ENCODE data around the gene RPL29.

The RPL29 gene

GRCh38 chr3:52026041-52026440, 30.3 kb upstream of the RPL29 start:
- no peak for DNase-seq (ENCODE audit: low read depth in 2 of 2)

DNA sequence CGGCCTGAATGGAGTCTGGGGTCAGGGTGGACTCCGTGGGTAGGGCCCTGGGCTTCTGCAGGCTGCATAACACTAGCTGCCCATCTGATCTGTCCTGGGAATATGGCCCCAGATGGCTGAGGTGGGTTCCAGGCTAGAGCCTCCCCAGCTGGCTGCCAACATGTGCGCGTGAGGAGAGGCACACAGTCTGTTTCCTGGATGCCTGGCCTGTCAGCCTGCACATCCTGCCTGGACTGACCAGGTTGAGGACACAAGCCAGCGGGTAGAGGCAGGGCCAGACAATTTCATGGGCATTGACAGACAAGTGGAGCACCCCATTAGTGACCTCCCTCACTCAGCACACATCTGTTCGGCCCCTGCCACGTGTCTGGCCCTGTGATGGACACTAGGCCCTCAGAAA, 29.8 kb upstream of the RPL29 start:
- no peak for DNase-seq (ENCODE audit: low read depth in 2 of 2)

DNA sequence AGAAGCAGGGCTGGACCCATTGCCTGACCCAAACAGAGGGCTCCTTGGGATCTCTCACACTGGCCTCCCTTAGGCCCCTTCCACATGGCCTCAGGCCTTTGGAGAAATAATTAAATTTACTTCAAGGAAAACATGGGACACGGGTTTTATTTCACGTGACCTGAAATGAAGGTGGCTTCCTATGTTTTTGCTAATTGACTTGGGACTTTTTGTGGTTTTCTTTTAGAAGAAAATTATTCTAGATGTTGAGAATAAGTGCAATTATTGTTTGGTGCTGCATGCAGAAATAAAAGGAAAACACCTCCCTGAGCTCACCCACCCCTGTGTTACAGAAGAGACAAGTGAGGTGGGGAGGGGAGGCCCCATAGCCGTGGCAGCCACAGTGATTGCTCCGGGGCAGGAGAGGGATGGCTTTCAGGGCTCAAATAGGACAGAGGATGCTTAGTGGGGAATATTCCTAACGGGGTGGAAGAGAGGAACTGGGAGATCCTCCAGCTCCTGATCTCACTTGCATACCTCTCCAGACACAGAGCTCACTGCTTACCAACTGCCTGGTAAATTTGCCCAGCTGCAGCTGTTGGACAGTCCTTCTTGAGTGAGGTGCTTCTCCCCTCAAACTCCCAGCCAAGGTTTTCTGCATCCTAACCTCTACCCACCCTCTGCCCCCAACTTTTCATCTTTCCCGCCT, 29.2 kb upstream of the RPL29 start:
- DNase-seq (ENCODE audit: low read depth in 2 of 2): no peak

- no peak for DNase-seq (ENCODE audit: low read depth in 2 of 2)
Measured at GRCh38 chr3:52023860-52024764, 28.4 kb upstream of the RPL29 start.

GRCh38 chr3:52023101-52023770, 27.5 kb upstream of the RPL29 start:
- DNase-seq (ENCODE audit: low read depth in 2 of 2): no peak

GRCh38 chr3:52022323-52023100, 26.8 kb upstream of the RPL29 start:
- no peak for DNase-seq (ENCODE audit: low read depth in 2 of 2)

GRCh38 chr3:52021489-52022268, 26.0 kb upstream of the RPL29 start:
- DNase-seq (ENCODE audit: low read depth in 2 of 2): no peak

DNA sequence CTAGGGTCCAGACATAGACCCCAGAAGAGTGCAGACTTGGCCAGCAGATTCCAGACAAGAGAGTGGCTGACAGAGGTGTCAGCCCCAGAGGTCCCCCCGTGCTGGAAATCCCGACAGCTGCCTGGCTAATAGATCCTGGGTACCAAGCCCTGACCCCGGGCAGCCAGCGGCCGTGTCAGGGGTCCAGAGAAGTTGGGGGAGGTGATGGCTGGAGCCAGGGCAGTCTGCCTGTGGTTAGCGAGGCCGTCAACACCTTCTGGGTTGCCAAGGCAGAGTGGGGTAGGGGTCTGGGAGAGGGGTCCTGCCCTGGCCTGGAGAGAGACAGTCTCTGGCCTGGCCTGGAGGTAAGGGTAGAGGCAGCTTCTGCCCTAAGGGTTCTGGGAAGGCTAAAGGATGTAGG, 25.1 kb upstream of the RPL29 start:
- DNase-seq (ENCODE audit: low read depth in 2 of 2): no peak

- no peak for DNase-seq (ENCODE audit: low read depth in 2 of 2)
Measured at GRCh38 chr3:52019352-52020080, 23.8 kb upstream of the RPL29 start.

GRCh38 chr3:52018319-52019000, 22.8 kb upstream of the RPL29 start:
- DNase-seq (ENCODE audit: low read depth in 2 of 2): no peak

DNA sequence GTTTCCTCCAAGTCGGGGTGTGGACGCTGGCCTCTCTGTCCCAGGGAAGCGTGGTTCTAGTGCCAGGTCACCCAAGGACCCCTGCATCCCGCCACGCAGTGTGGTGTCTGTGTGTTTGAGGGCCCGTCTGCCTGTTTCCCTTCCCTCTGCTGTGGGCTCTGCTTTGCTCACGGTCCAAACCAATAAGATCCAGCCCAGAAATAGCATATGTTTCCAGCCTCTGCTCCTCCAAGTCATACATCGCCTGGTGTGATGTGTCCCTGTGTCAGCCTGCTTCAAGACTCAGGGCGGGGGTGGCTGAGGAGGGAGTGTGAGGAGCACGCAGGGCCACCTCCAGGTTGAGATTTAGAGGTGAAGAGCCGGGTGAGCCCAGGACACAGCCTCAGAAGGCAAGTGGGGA, 21.9 kb upstream of the RPL29 start:
- DNase-seq (ENCODE audit: low read depth in 2 of 2): no peak

GRCh38 chr3:52015438-52016228, 19.9 kb upstream of the RPL29 start:
- DNase-seq (ENCODE audit: low read depth in 2 of 2): no peak

- no peak for DNase-seq (ENCODE audit: low read depth in 2 of 2)
Measured at GRCh38 chr3:52014613-52015012, 18.9 kb upstream of the RPL29 start.

- DNase-seq (ENCODE audit: low read depth in 2 of 2): no peak
Measured at GRCh38 chr3:52013802-52014598, 18.3 kb upstream of the RPL29 start.

DNA sequence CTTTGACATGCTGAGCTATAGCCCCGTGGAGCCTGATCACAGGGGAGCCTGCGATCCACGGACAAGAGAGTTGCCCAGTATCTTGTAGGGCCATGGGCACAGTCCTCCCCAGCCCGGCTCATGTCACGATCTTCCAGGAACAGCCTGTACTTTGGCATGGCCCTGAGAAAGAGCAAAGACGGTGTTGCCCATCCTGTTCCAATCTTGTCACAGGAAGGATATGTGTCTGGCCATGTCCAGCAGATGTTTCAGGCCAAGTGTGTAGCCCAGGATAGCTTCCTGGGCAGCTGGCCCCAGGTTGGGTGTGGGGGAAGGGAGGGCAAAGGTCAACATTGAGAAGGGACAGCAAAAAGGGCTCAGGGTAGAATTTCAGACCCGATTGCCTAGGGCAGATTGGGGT, 17.0 kb upstream of the RPL29 start:
- DNase-seq (ENCODE audit: low read depth in 2 of 2): no peak

DNA sequence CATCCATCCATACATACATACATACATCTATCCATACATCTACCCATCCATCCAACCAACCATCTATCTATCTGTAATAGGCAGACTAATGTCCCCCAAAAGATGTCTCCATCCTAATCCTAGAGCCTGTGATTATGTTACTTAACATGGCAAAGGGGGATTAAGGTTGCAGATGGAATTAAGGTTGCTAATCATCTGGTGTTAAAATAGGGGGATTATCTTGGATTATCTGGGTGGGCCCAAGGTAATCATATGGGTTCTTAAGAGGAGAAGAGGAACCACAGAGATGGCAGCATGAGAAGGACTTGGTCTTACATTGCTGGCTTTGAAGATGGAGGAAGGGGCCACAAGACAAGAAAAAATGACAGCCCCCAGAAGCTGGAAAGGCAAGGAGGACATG, 14.7 kb upstream of the RPL29 start:
- DNase-seq (ENCODE audit: low read depth in 2 of 2): no peak

- DNase-seq (ENCODE audit: low read depth in 2 of 2): no peak
Measured at GRCh38 chr3:52007291-52007690, 11.6 kb upstream of the RPL29 start.

DNA sequence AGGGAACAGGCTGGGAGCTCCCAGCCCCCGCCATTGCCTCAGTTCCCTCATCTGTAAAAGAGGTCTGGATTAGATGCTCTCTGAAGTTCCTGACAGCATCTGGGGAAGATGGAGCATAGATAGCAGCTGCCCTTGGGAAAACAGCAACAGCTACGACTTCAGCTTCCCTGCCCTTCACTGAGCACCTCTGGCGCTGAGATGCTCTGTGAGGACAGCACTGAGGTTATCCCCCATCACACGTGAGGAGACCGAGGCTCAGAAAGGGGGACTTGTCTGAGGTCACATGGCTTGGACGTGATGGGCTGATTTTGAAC, 11.1 kb upstream of the RPL29 start:
- DNase-seq (ENCODE audit: low read depth in 2 of 2): no peak
